ENCODE data around the gene SCGB1C1.

DNA sequence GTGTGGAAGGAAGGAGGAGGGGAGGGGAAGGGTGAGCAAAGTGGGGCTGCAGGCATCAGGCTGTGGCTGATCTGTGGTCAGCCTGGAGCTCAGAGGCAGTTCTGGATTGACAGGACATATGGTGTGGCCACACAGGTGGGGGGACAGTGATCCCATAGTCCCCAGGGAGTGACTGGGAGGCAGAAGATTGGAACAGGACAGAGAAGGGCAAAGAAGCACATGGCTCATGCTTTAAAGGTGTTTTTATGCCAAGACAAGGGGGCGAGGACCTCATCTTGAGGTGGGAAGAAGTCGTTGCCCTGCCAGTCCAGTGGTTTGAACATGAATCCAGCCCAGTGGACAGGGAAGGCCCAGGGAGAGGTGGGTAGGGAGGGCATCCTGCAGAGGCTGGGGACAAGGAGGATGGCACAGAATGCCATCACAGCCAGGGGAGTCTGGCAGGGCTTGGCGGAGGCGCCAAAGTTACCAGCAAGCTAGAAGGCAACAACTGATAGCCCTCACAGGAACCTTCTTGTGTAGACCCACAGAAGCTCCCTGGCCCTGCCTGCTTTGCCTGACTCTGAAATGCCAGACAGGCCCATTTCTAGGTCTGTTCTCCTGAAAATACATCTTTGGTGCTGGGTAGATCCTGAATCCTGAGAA lies 11.2 kb downstream of the SCGB1C1 start:
- TF ChIP-seq, protein P1, sequence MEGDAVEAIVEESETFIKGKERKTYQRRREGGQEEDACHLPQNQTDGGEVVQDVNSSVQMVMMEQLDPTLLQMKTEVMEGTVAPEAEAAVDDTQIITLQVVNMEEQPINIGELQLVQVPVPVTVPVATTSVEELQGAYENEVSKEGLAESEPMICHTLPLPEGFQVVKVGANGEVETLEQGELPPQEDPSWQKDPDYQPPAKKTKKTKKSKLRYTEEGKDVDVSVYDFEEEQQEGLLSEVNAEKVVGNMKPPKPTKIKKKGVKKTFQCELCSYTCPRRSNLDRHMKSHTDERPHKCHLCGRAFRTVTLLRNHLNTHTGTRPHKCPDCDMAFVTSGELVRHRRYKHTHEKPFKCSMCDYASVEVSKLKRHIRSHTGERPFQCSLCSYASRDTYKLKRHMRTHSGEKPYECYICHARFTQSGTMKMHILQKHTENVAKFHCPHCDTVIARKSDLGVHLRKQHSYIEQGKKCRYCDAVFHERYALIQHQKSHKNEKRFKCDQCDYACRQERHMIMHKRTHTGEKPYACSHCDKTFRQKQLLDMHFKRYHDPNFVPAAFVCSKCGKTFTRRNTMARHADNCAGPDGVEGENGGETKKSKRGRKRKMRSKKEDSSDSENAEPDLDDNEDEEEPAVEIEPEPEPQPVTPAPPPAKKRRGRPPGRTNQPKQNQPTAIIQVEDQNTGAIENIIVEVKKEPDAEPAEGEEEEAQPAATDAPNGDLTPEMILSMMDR (IDR thresholded peaks at IDR 0.05; ENCODE audit: insufficient read depth, low read length, poor library complexity, severe bottlenecking) = no peak
- TF ChIP-seq EZH2phosphoT487 (conservative IDR thresholded peaks at IDR 0.05; ENCODE audit: low read length) = no peak
